Measurements from ENCODE around the gene CDON. TPM values are rescaled to one million over a fixed set of nuclear protein-coding genes. Genes with fewer than 3 reads are reported as not detected.
A peak's percentile ranks its signal among the peaks of the same experiment; 100 is the strongest.

Gene CDON
- total and polyA plus RNA-seq, 8 donors = 8.6 to 16.3 (median 11.4) TPM

GRCh38 chr11:125943661-125944349, 118.9 kb downstream of the CDON start:
- no peaks in the 10 kb centered on the region for H3K36me3 ChIP-seq
- TF ChIP-seq CTCF (IDR thresholded peaks at IDR 0.05) = no peak
- H3K27ac ChIP-seq = no peak overlapping the region
- no peak for ATAC-seq
- no peak for DNase-seq
- no peaks in the 10 kb centered on the region for H3K9me3 ChIP-seq
- no peaks in the 10 kb centered on the region for H3K4me1 ChIP-seq
- H3K27me3 ChIP-seq = no peaks in the 10 kb centered on the region
- no peak overlapping the region for H3K4me3 ChIP-seq
- intact Hi-C loops (cut with DNase I) = no loop called here

GRCh38 chr11:125942771-125943428, 119.8 kb downstream of the CDON start:
- H3K27ac ChIP-seq = no peak overlapping the region
- H3K9me3 ChIP-seq = no peaks in the 10 kb centered on the region
- no peaks in the 10 kb centered on the region for H3K36me3 ChIP-seq
- intact Hi-C loops (cut with DNase I) = no loop called here
- no peak for DNase-seq
- no peak for ATAC-seq
- no peak overlapping the region for H3K4me3 ChIP-seq
- no peaks in the 10 kb centered on the region for H3K4me1 ChIP-seq
- H3K27me3 ChIP-seq = no peaks in the 10 kb centered on the region
- no peak for TF ChIP-seq CTCF (IDR thresholded peaks at IDR 0.05)

- no peaks in the 10 kb centered on the region for H3K4me1 ChIP-seq
- TF ChIP-seq CTCF (IDR thresholded peaks at IDR 0.05) = peak; percentile 49 to 53
- H3K27me3 ChIP-seq = no peaks in the 10 kb centered on the region
- intact Hi-C loops (cut with DNase I) = no loop called here
- no peaks in the 10 kb centered on the region for H3K9me3 ChIP-seq
- no peak overlapping the region for H3K4me3 ChIP-seq
- ATAC-seq = peak; percentile 83
- H3K36me3 ChIP-seq = no peaks in the 10 kb centered on the region
- peak in 1 of 4 donors; percentile 33 for DNase-seq
- H3K27ac ChIP-seq = no peak overlapping the region
Measured at GRCh38 chr11:125941619-125942611, 120.8 kb downstream of the CDON start.

- intact Hi-C loops (cut with DNase I) = no loop called here
- Histone ChIP-seq H3K36me3 (no peaks in the 10 kb centered on the region), H3K4me1 (no peaks in the 10 kb centered on the region), H3K27me3 (no peaks in the 10 kb centered on the region), H3K27ac (no peak overlapping the region), H3K9me3 (no peaks in the 10 kb centered on the region), H3K4me3 (no peak overlapping the region)
- DNase-seq (no peak), ATAC-seq (no peak)
- TF ChIP-seq CTCF (IDR thresholded peaks at IDR 0.05) = no peak
Measured at GRCh38 chr11:125941267-125941618, 121.4 kb downstream of the CDON start.

- no peaks in the 10 kb centered on the region for H3K9me3 ChIP-seq
- no peak overlapping the region for H3K4me3 ChIP-seq
- no peaks in the 10 kb centered on the region for H3K36me3 ChIP-seq
- DNase-seq (no peak), ATAC-seq (no peak)
- H3K27ac ChIP-seq = no peak overlapping the region
- intact Hi-C loops (cut with DNase I) = no loop called here
- no peaks in the 10 kb centered on the region for H3K27me3 ChIP-seq
- H3K4me1 ChIP-seq = no peaks in the 10 kb centered on the region
- TF ChIP-seq CTCF (IDR thresholded peaks at IDR 0.05) = no peak
Measured at GRCh38 chr11:125940145-125940544, 122.5 kb downstream of the CDON start.

Data from left lung (tissue), 10 donors.